ENCODE results near the gene UXT.

Gene UXT

GRCh38 chrX:47648376-47648775 lies 10.6 kb downstream of the UXT start:
- no peak for DNase-seq

- no peak for DNase-seq
Measured at GRCh38 chrX:47646636-47647035, 12.3 kb downstream of the UXT start.

GRCh38 chrX:47645530-47645929 lies 13.4 kb downstream of the UXT start:
- DNase-seq = no peak

DNA sequence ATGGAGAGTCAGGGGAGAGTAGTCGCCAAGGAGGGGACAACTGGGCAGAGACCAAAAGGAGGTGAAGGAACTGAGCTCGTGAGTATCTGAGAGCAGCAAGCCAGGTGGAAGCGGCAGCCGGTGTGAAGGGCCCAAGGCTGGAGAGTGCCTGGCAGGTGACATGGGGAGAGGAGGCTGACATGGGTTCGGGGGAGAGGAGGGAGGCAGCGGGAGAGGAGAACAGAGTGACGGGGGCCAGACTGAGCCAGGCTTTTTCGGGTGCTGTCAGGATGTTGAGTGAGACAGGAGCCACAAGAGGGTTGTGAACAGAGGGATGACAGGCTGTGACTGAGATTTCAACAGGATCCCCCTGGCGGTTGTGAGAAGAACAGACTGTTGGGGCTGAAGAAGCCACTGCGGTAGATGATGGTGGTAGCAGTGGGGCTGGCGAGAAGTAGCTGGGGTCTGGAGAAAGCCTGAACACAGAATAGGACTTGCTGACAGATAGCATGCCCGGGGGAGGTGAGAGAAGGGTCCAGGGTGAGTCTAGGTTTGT lies 14.4 kb downstream of the UXT start:
- DNase-seq = no peak

GRCh38 chrX:47643926-47644325 lies 15.1 kb downstream of the UXT start:
- DNase-seq = no peak

DNA sequence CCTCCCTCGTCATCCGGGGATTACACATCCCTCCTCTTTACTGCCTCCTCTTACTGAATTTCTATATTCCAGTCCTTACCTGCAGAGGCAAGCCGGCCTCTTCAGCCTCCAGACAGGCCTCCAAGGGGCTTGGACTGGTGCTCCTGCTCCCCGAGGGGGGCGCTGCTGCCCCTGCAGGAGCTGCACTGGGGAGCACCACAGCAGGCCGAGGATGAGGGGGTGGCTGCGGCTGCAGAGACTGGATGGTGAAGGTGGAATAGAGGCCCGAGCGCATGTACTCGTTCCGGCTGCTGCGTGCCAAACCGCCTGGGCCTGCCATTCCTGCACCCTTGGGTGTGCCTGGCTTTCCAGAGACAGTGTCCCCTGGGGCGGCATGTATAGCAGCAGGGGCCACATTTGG lies 20.2 kb downstream of the UXT start:
- DNase-seq = no peak

DNA sequence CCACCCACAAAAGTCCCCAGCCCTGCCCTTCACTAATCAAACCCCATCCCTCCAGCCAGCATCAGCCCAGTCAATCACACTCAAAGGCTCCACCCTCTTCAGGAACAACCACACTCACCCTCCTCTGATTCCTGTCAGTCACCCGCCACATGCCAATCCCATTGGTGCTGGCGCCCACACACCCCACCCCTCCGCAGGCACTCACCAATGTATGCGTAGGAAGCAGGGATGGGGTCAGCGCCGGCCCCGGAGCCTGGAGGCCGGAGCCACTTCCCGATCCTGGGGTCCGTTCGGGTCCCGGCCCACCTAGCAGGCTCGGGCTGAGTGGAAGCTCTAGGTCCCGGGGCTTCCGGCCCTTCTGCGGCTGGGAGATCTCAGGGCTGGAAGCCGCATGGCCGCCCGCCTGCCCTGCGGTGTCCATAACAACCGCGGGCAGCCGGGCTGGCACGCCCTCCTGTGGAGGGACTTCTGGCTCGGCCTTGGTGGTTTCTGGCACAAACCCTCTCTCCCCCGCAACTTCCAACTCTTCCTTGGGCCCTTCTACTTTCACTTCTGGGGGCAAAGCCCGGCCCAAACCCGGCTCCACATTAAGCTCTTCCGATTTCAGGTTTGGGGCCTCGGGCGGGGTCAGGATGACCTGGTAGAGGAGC lies 21.3 kb downstream of the UXT start:
- DNase-seq = no peak

GRCh38 chrX:47634871-47635575 lies 24.0 kb downstream of the UXT start:
- DNase-seq = no peak

DNA sequence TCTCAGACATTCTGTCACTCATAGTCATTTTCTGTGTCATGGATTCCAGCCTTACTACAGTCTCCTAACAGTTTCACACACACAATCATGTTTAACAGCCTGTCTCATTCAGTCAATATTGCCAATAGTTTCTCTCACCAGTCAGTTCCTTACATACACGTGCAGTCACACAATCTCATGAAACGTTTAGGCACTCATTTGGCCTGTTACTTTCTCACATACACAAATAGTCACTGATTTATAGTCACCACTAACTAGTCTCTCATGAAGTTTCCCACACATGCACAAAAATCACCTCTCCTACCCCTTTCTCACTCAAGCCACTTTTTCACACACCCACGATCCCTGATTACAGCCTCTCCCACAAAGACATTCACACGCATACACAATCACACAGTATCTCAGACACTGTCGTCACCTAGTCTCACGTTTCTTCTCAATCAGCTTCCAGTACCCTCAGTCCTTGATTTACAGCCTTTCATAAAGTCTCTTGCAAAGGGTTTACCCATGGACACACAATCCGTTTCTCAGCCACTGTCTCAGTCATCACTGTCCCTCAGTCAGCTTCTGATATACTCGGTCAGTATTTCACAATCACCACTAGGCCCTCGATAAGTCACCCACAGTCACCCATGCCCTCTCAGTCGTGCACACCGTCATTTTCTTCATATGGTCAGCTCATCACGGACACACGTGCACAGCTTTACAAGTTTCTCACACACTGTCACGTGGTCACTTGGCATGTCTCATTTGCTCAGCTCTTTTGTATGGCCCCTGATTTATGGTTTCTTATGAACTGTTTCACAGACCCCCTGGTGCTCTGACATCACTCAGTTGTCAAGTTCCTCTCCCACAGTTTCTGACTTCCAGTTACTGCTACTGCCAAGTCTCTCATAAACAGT lies 25.0 kb downstream of the UXT start:
- DNase-seq = no peak

DNA sequence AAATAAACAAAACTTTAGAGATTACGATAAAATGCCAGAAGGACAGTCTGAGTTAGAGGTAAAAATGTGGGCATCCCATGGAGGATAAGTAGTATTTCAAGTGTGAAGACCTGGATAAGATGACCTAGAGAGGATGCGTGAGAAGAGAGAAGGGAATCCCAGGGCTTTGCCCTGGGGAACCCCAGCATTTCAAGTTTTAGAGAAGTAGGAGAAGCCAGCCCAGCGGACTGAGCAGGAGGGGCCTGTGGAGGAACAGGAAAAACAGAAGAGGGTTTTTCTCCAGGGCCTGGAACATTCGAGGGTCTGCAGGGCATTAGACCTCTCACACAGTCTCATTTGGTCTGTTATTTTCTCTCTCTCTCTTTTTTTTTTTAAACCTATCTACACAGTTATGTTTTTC lies 26.3 kb downstream of the UXT start:
- no peak for DNase-seq

- DNase-seq = no peak
Measured at GRCh38 chrX:47631676-47632075, 27.3 kb downstream of the UXT start.

GRCh38 chrX:47629419-47630200 lies 29.4 kb downstream of the UXT start, which contains the start of gene CFP:
CFP (minus strand) TSS chrX:47629930; CDS start chrX:47629844, 86 bp downstream.
- no peak for DNase-seq

DNA sequence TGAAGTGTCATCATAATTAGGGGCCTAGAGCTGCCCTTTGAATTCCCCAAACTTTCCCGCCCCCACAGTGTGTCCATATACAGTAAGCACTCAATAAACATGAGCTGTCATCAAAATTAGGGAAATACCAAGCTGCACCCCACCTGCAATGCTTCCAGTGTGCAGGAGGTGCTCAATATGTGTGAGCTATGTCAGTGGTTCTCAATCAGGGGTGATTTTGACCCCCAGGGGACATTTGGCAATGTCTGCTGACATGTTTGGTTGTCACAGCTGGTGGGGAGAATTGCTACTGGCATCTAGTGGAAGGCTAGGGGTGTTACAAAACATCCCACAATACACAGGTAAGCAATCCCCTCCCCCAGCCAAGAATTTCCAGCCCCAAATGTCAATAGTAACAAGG lies 30.0 kb downstream of the UXT start:
- DNase-seq = no peak

GRCh38 chrX:47625365-47625764 lies 33.6 kb downstream of the UXT start:
- DNase-seq = no peak

DNA sequence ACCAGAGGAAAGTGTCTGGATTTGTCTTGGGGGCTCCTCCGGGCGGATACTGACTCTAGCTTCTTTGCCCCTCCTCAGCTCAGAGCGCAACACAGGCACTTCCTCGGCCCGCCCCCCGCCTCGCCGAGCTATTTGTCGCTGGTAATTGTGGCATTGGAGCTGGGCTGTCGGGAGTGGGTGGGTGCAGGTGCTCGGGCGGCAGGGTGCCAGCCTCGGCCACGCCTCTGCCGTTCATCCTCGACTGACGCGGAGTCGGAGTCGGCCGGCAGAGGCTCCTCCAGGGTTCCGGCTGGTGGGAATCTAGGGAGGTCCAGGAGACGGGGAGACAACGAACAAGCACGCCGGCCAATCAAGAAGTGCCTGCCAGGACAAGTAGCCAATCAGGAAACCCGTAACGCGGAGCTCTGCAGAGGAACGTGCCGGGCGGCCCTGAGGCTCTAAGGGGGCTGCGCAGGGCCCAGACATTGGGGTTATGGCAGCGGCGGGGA lies 35.4 kb downstream of the UXT start:
- peak; percentile 12 for DNase-seq

- no peak for DNase-seq
Measured at GRCh38 chrX:47621851-47622250, 37.1 kb downstream of the UXT start.

GRCh38 chrX:47620303-47620685 lies 38.7 kb downstream of the UXT start:
- no peak for DNase-seq

DNA sequence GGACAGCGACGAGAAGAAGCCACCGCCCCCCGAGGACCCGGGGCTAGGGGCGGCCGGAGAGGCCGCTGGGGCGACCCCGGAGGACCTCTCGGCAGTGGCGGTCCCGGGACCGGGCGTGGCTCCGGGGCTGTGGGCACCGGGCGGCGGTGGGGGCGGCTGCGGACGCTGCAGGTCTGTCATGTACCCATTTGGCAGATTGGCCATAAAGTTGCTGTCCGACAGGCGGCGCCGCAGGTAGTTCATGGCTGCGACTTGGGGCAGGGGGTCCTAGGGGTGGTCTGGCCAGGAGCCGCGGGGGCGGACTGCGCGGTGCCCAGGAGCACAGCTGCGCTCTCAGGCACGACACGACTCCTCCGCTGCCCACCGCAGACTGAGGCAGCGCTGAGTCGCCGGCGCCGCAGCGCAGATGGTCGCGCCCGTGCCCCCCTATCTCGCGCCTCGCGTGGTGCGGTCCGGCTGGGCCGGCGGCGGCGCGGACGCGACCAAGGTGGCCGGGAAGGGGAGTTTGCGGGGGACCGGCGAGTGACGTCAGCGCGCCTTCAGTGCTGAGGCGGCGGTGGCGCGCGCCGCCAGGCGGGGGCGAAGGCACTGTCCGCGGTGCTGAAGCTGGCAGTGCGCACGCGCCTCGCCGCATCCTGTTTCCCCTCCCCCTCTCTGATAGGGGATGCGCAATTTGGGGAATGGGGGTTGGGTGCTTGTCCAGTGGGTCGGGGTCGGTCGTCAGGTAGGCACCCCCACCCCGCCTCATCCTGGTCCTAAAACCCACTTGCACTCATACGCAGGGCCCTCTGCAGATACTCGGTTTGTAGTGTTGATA lies 39.3 kb downstream of the UXT start, which contains the start of gene SYN1:
TSS of gene SYN1 (minus strand) at position 372 of the 817 bp plus-strand sequence. CDS start at position 243, 129 bp downstream.
- DNase-seq = peak; percentile 67

GRCh38 chrX:47618923-47619485 lies 40.0 kb downstream of the UXT start:
- no peak for DNase-seq

DNA sequence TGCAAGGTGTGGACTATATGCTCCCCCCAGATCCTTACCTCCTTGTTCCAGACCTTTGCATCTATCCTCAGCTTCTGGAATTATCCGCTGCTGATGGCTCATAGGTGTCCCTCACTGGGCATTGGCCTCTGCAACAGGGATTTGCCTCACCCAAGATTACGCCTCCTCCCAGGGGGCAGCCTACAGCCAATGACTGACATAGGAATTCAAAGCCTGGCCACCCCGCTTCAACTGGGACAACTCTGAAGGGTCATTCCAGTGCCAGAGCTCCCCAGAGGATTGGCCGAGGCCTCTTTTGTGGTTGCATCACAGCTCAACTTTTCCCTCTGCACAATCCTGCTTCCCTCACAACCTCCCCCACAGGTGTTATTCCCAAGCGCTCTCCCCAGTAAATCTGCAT lies 44.4 kb downstream of the UXT start:
- no peak for DNase-seq

- DNase-seq = no peak
Measured at GRCh38 chrX:47613082-47613481, 45.9 kb downstream of the UXT start.

Measured in activated CD4-positive, alpha-beta T cell treated with anti-CD3 and anti-CD28 coated beads for 1 hour (primary cell).